Stomach (tissue), 4 donors: ENCODE measurements around the gene MRM3.

Experiments
- EP300 ChIP-seq: sonication (generic); formaldehyde crosslinking; IDR thresholded peaks from one replicate; pipeline ENCODE4 v1.6.1; 2017; ENCODE audit warnings: antibody characterized with exemption
- POLR2A ChIP-seq, 4 donors: fragments of 450-650 bp; IDR thresholded peaks; one replicate each; pipeline ENCODE4 v1.6.1; 2016; ENCODE audit warnings: antibody characterized with exemption in 4 of 4, control low read depth in 2 of 4, mild to moderate bottlenecking in 1 of 4, moderate library complexity in 1 of 4
- POLR2AphosphoS5 ChIP-seq, 3 donors: sonication (generic); formaldehyde crosslinking; IDR thresholded peaks; one replicate each; pipeline ENCODE4 v1.6.1; 2016; ENCODE audit warnings: antibody characterized with exemption in 3 of 3
- TF ChIP-seq, protein P1 (sequence below), 7 experiments: fragments of 450-650 bp in 4 of 7; fragments of 200-600 bp in 3 of 7; sonication (generic) in 3 of 7; IDR thresholded peaks; one replicate each; pipeline ENCODE4 v1.5.1; 2016 to 2019; ENCODE audit warnings: antibody characterized with exemption in 7 of 7, control low read depth in 2 of 7, mild to moderate bottlenecking in 1 of 7

DNA sequence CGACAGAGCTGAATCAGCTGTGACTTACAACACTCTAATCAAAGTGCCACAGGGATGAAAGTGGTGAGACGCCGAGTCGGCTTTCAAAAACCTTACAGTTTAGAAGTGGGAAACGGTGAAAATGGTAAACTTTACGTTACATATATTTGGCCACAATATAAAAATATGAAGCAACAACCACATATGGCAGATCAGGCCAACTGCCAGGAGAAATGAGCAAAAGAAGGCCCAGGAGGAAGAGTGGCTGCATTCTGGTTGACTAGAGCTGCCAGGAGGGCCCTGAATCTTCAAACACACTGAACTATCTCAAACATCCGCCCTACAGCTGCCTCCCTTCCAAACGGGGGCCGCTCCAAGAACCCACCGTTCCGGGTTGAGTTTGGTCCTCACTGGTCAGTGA is 56.3 kb downstream of the MRM3 start:
- TF ChIP-seq, protein P1, sequence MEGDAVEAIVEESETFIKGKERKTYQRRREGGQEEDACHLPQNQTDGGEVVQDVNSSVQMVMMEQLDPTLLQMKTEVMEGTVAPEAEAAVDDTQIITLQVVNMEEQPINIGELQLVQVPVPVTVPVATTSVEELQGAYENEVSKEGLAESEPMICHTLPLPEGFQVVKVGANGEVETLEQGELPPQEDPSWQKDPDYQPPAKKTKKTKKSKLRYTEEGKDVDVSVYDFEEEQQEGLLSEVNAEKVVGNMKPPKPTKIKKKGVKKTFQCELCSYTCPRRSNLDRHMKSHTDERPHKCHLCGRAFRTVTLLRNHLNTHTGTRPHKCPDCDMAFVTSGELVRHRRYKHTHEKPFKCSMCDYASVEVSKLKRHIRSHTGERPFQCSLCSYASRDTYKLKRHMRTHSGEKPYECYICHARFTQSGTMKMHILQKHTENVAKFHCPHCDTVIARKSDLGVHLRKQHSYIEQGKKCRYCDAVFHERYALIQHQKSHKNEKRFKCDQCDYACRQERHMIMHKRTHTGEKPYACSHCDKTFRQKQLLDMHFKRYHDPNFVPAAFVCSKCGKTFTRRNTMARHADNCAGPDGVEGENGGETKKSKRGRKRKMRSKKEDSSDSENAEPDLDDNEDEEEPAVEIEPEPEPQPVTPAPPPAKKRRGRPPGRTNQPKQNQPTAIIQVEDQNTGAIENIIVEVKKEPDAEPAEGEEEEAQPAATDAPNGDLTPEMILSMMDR (IDR thresholded peaks at IDR 0.05): no peak
- TF ChIP-seq EP300: no peak
- TF ChIP-seq POLR2A (IDR thresholded peaks at IDR 0.05): no peak
- no peak for TF ChIP-seq POLR2AphosphoS5 (IDR thresholded peaks at IDR 0.05)
